Peyer's patch (tissue), 4 donors: Measurements from ENCODE around the gene GTF2F1. TPM values are rescaled to one million over a fixed set of nuclear protein-coding genes. Genes with fewer than 3 reads are reported as not detected.
"Not testable (repeated sequence)": the region's sequence is repeated elsewhere in the genome, so short reads cannot be mapped to it uniquely, and the experiment has no call there.

ENCODE experiments used
- DNase-seq, 3 donors: peaks; one replicate each; pipeline ENCODE4 v3.0.0-alpha.2; 2017 to 2019
- H3K27ac ChIP-seq, 4 donors: fragments of 200-600 bp; sonication (generic); one replicate each; pipeline ENCODE4 v1.5.1; 2016 to 2019
- H3K27me3 ChIP-seq, 2 donors: fragments of 200-600 bp; sonication (generic); one replicate each; pipeline ENCODE4 v1.5.1; 2019
- H3K36me3 ChIP-seq, 3 donors: fragments of 200-600 bp; sonication (generic); one replicate each; pipeline ENCODE4 v1.5.1; 2016 to 2019
- H3K4me1 ChIP-seq, 4 donors: fragments of 200-600 bp; sonication (generic); one replicate each; pipeline ENCODE4 v1.5.1; 2016 to 2019
- H3K4me3 ChIP-seq, 4 donors: fragments of 200-600 bp; sonication (generic); 1 replicate in 3 of 4; 2 replicates in 1 of 4; pipeline ENCODE4 v1.5.1; 2016 to 2019; ENCODE audit warnings: mild to moderate bottlenecking in 1 of 4
- H3K9me3 ChIP-seq, 4 donors: fragments of 200-600 bp; sonication (generic); one replicate each; pipeline ENCODE4 v1.5.1; 2016 to 2019; ENCODE audit warnings: mild to moderate bottlenecking in 1 of 4
- POLR2A ChIP-seq, 2 donors: fragments of 450-650 bp; IDR thresholded peaks; one replicate each; pipeline ENCODE4 v1.5.1; 2017; ENCODE audit warnings: antibody characterized with exemption in 2 of 2, mild to moderate bottlenecking in 2 of 2, moderate library complexity in 2 of 2
- total RNA-seq, 4 donors: library from RNA; depleted of rRNA; stranded (reverse); fragments of >200 nt; gene quantifications; one replicate each; pipeline ENCODE4 v1.1.0, GENCODE V29; 2016
- TF ChIP-seq, protein P1 (sequence below), 6 experiments: fragments of 450-650 bp in 4 of 6; fragments of 200-600 bp in 2 of 6; sonication (generic) in 1 of 6; IDR thresholded peaks; one replicate each; pipeline ENCODE4 v1.5.1; 2017 to 2019; ENCODE audit warnings: antibody characterized with exemption in 6 of 6, mild to moderate bottlenecking in 3 of 6, moderate library complexity in 1 of 6

The GTF2F1 gene
- total RNA-seq, 4 donors from 2014 or later = 36.3 to 97.4 (median 54.0) TPM

DNA sequence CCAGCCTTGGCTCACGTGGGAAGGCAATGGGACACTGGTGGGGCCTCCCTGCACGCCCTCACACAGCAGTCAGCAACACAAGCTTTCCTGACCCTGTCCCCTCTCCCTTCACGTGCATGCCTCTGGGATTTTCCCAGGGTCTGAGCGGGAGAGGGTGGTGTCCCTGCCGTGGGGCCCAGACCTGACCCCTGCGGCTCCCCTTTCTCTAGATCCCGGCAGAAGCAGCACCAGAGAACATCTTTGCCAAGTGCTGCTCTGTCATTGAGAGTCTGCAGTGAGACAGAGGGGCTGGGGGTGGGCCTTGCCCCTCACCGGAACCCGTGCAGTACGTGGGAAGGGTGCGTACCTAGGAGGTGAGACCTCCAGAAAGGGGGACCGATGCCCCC is 19.1 kb upstream of the GTF2F1 start:
- no peak for DNase-seq
- peak overlapping the region in 1 of 4 donors; percentile 43 for H3K27ac ChIP-seq

DNA sequence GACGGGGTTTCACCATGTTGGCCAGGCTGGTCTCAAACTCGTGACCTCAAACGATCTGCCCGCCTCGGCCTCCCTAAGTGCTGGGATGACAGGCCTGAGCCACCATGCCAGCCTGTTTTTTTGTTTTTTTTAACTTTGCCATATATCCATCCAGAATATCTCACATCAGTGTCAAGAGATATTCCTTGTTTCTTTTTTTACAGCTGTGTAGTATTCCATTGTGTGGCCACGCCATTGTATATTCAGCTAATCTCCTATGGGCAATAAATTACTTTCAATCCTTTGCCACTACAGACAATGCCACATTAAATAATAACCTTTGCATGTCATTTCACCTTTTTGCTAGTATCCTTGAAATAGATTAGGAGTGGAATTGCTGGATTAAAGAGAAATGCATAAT is 16.4 kb upstream of the GTF2F1 start:
- no peak overlapping the region for H3K27ac ChIP-seq
- no peak overlapping the region for H3K4me3 ChIP-seq
- TF ChIP-seq POLR2A (IDR thresholded peaks at IDR 0.05) = no peak
- TF ChIP-seq, protein P1, sequence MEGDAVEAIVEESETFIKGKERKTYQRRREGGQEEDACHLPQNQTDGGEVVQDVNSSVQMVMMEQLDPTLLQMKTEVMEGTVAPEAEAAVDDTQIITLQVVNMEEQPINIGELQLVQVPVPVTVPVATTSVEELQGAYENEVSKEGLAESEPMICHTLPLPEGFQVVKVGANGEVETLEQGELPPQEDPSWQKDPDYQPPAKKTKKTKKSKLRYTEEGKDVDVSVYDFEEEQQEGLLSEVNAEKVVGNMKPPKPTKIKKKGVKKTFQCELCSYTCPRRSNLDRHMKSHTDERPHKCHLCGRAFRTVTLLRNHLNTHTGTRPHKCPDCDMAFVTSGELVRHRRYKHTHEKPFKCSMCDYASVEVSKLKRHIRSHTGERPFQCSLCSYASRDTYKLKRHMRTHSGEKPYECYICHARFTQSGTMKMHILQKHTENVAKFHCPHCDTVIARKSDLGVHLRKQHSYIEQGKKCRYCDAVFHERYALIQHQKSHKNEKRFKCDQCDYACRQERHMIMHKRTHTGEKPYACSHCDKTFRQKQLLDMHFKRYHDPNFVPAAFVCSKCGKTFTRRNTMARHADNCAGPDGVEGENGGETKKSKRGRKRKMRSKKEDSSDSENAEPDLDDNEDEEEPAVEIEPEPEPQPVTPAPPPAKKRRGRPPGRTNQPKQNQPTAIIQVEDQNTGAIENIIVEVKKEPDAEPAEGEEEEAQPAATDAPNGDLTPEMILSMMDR (IDR thresholded peaks at IDR 0.05) = no peak
- H3K27me3 ChIP-seq = no peaks in the 10 kb centered on the region
- no peaks in the 10 kb centered on the region for H3K9me3 ChIP-seq
- H3K4me1 ChIP-seq = peaks cover 0 to 15% (median 0%) of the 10 kb centered on the region in 4 donors
- no peak for DNase-seq
- H3K36me3 ChIP-seq = peaks cover 0 to 5% (median 0%) of the 10 kb centered on the region in 3 donors

More for the DNA sequence above, 19.1 kb upstream of the GTF2F1 start:
- no peak for TF ChIP-seq POLR2A (IDR thresholded peaks at IDR 0.05)
- TF ChIP-seq, protein P1 (IDR thresholded peaks at IDR 0.05) = no peak
- Histone ChIP-seq H3K9me3 (no peaks in the 10 kb centered on the region), H3K36me3 (peaks cover 0 to 32% (median 0%) of the 10 kb centered on the region in 3 donors), H3K4me3 (no peak overlapping the region), H3K27me3 (no peaks in the 10 kb centered on the region), H3K4me1 (peaks cover 0 to 13% (median 0%) of the 10 kb centered on the region in 4 donors)

GRCh38 chr19:6406401-6406800 is 13.4 kb upstream of the GTF2F1 start:
- TF ChIP-seq POLR2A (IDR thresholded peaks at IDR 0.05) = no peak
- TF ChIP-seq, protein P1 (IDR thresholded peaks at IDR 0.05) = no peak
- Histone ChIP-seq H3K4me3 (no peak overlapping the region), H3K9me3 (no peaks in the 10 kb centered on the region), H3K36me3 (no peaks in the 10 kb centered on the region), H3K27me3 (no peaks in the 10 kb centered on the region), H3K4me1 (peaks cover 0 to 23% (median 2%) of the 10 kb centered on the region in 4 donors), H3K27ac (no peak overlapping the region)
- DNase-seq = no peak

GRCh38 chr19:6402837-6403608 is 10.1 kb upstream of the GTF2F1 start:
- Histone ChIP-seq H3K4me1 (peaks cover 0 to 23% (median 2%) of the 10 kb centered on the region in 4 donors), H3K27me3 (no peaks in the 10 kb centered on the region), H3K4me3 (peak overlapping the region in 2 of 4 donors; percentile 32 to 36), H3K27ac (peak overlapping the region in 3 of 4 donors; percentile 63 to 89 (median 83)), H3K9me3 (no peaks in the 10 kb centered on the region), H3K36me3 (no peaks in the 10 kb centered on the region)
- TF ChIP-seq POLR2A (IDR thresholded peaks at IDR 0.05) = peak in 1 of 2 donors; percentile 37
- TF ChIP-seq, protein P1 (IDR thresholded peaks at IDR 0.05) = no peak
- DNase-seq = peak in 2 of 3 donors; percentile 86 to 90

DNA sequence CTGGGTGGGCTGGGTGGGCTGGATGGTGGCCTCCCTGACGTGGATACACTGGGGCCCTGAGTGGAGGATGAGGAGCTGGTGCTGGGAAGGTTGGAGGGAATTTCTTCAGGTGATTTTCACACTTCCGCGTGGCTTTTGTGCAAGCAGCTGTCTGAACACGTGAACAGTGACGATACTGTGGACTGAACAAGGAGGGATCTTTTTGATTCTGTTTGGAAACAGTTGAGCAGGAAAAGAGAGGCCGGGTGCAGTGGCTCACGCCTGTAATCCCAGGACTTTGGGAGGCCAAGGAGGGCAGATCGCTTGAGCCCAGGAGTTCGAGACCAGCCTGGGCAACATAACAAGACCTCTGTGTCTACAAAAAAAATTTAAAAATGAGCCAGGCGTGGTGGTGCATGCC is 9.1 kb upstream of the GTF2F1 start:
- TF ChIP-seq, protein P1 (IDR thresholded peaks at IDR 0.05) = no peak
- TF ChIP-seq POLR2A (IDR thresholded peaks at IDR 0.05) = no peak
- Histone ChIP-seq H3K4me1 (peaks cover 0 to 23% (median 2%) of the 10 kb centered on the region in 4 donors), H3K27ac (peak overlapping the region in 3 of 4 donors; percentile 63 to 89 (median 83)), H3K27me3 (no peaks in the 10 kb centered on the region), H3K4me3 (peak overlapping the region in 2 of 4 donors; percentile 32 to 36), H3K9me3 (no peaks in the 10 kb centered on the region), H3K36me3 (no peaks in the 10 kb centered on the region)
- DNase-seq = peak in 1 of 3 donors; percentile 64

DNA sequence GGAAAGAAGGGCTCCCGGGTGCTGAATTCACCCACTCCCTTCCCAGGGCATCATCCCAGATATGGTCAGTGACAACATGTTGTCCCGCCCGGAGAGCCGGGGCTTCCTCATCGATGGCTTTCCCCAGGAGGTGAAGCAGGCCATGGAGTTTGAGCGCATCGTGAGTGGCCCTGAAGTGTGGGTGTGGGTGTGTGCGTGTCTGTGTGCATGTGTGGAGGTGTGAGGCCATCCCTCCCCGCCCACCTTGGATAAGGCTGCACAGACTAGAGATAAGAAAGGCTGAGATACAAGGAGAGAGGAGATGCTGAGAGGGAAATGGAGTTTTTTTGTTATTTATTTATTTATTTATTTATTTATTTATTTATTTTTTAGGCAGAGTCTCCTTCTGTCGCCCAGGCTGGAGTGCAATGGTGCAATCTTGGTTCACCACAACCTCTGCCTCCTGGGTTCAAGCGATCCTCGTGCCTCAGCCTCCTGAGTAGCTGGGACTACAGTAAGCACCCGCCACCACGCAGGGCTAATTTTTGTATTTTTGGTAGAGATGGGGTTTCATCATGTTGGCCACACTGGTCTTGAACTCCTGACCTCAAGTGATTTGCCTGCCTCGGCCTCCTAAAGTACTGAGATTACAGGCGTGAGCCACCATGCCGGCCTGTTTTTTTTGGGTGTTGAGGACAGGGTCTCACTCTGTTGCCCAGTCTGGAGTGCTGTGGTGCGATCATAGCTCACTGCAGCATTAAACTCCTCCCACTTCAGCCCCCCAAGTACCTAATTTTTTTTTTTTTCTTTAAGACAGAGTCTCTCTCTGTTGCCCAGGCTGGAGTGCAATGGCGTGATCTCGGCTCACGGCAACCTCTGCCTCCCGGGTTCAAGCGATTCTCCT is 7.3 kb upstream of the GTF2F1 start:
- not testable (repeated sequence) for H3K9me3 ChIP-seq, DNase-seq, H3K4me3 ChIP-seq

More for the DNA sequence above, 7.3 kb upstream of the GTF2F1 start:
- H3K27me3 ChIP-seq, H3K27ac ChIP-seq, H3K36me3 ChIP-seq: not testable (repeated sequence)
- H3K4me1 ChIP-seq = peaks cover 0 to 23% (median 2%) of the 10 kb centered on the region in 4 donors
